Activated T-cell treated with anti-CD3 and anti-CD28 coated beads, Interleukin-2, amount 50 U/mL, for 4 hours (primary cell): ENCODE results near the gene TPPP3. TPM values are rescaled to one million over a fixed set of nuclear protein-coding genes. Genes with fewer than 3 reads are reported as not detected.
"Not testable (repeated sequence)": the region's sequence is repeated elsewhere in the genome, so short reads cannot be mapped to it uniquely, and the experiment has no call there.

Experiments
- ATAC-seq, 2 donors: fragments of 200-7000 bp; cut with Tn5 transposase; one replicate each; pipeline ENCODE4 v1.10.0; 2021
- DNase-seq: peaks from one replicate; pipeline ENCODE4 v3.0.0-alpha.2; 2020
- H3K27me3 Mint-ChIP-seq: one replicate; pipeline ENCODE4 v1.8.0; 2021; ENCODE audit warnings: low read depth, mixed read lengths
- H3K36me3 Mint-ChIP-seq: one replicate; pipeline ENCODE4 v1.8.0; 2022; ENCODE audit warnings: mixed read lengths; ENCODE audit not compliant: insufficient read depth
- H3K4me1 Mint-ChIP-seq: one replicate; pipeline ENCODE4 v1.8.0; 2021; ENCODE audit warnings: low read depth, mixed read lengths
- H3K4me3 Mint-ChIP-seq: one replicate; pipeline ENCODE4 v1.8.0; 2021; ENCODE audit warnings: mild to moderate bottlenecking, moderate library complexity, mixed read lengths
- H3K9me3 Mint-ChIP-seq: one replicate; pipeline ENCODE4 v1.8.0; 2021; ENCODE audit warnings: mixed read lengths
- total RNA-seq, 3 donors: library from RNA; stranded (reverse); gene quantifications; one replicate each; pipeline ENCODE4 v1.2.1, GENCODE V29; 2021

The TPPP3 gene
- total RNA-seq, 3 donors from 2014 or later, result 0.20 TPM; not detected in 2

DNA sequence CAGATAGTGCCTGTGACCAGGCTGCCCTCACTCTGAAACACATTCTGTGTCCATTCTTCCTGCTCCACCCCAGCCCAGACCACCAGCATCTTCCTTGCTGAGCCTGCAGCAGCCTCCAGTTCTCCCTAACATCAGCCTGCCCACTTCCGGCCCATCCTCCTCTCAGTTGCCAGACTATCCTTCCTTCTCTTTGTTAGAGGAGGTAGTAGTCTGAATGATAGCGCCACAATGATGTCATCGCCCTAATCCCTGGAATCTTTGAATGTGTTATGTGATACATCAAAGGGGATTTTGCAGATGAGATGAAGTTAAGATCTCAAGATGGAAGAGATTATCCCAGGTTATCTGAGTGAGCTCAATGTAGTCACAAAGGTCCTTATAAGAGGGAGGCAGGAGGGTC is 26.2 kb upstream of the TPPP3 start:
- no peaks in the 10 kb centered on the region for H3K36me3 Mint-ChIP-seq
- no peak for ATAC-seq
- DNase-seq, result no peak

GRCh38 chr16:67417333-67418061 is 24.2 kb upstream of the TPPP3 start:
- Mint-ChIP-seq H3K4me1 (peaks cover 9% of the 10 kb centered on the region), H3K4me3 (peak overlapping the region; percentile 32), H3K36me3 (no peaks in the 10 kb centered on the region), H3K9me3 (no peaks in the 10 kb centered on the region), H3K27me3 (peaks cover 40% of the 10 kb centered on the region)
- ATAC-seq, result no peak
- no peak for DNase-seq

More for the DNA sequence above, 26.2 kb upstream of the TPPP3 start:
- Mint-ChIP-seq H3K9me3 (no peaks in the 10 kb centered on the region), H3K4me1 (peaks cover 9% of the 10 kb centered on the region), H3K4me3 (no peak overlapping the region), H3K27me3 (peaks cover 40% of the 10 kb centered on the region)

DNA sequence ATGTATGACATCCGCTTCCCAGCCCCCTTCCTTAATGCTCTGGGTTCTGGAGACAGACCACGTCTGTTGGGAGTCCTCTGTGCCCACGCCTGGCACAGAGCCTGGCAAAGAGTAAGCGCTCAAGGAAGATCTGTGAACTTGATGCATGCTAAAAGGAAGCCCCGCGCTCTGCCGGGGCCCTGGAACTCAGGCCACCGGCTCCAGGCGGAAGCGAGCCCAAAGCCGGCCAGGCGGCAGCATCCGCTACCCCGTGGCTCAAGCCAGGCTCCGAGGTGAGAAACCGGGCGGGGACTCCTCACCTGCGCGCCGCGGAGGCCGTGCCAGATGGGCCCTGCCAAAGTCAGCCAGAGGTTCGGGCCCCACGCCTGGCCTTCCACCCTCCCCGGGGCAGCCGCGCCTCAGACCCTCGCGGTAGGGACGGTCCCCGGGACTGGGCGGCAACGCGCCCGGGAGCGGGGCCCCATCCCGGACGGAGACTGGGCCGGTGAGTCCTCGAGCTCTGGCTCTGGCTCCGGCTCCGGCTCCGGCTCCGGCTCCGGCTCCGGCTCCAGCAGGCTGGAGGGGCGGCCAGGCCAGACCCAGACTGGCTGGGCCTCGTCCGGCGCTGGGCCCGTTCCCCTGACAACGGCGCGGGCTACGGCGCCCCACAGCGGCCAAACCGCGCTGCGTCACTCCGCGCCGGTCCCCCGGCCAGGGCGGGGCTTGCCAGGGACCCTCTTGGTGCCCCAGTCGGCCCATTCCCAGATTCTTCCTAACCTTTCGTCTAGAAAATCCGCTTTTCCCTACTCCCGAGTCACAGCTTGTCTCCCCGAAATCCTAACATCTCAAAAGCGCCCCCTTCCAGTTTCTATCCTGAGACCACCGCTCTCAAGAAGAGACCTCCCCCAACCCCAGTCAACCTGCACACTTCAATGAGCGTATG is 22.8 kb upstream of the TPPP3 start, which contains the start of gene ZDHHC1:
ZDHHC1 (minus strand) TSS at position 606 of the 922 bp plus-strand sequence. CDS start 8,702 bp downstream, outside the sequence.
- Mint-ChIP-seq H3K4me1 (peaks cover 9% of the 10 kb centered on the region), H3K4me3 (peak within 1 kb of the TSS; percentile 62), H3K36me3 (no peaks in the 10 kb centered on the region), H3K27me3 (peaks cover 44% of the 10 kb centered on the region), H3K9me3 (no peaks in the 10 kb centered on the region)
- ATAC-seq (peak; percentile 92 to 95), DNase-seq (peak; percentile 34)

- not testable (repeated sequence) for DNase-seq, H3K9me3 Mint-ChIP-seq, ATAC-seq, H3K4me1 Mint-ChIP-seq, H3K36me3 Mint-ChIP-seq
- H3K27me3 Mint-ChIP-seq, result peaks cover 44% of the 10 kb centered on the region
- H3K4me3 Mint-ChIP-seq, result peak overlapping the region; percentile 48
Measured at GRCh38 chr16:67415421-67415820, 22.1 kb upstream of the TPPP3 start.

DNA sequence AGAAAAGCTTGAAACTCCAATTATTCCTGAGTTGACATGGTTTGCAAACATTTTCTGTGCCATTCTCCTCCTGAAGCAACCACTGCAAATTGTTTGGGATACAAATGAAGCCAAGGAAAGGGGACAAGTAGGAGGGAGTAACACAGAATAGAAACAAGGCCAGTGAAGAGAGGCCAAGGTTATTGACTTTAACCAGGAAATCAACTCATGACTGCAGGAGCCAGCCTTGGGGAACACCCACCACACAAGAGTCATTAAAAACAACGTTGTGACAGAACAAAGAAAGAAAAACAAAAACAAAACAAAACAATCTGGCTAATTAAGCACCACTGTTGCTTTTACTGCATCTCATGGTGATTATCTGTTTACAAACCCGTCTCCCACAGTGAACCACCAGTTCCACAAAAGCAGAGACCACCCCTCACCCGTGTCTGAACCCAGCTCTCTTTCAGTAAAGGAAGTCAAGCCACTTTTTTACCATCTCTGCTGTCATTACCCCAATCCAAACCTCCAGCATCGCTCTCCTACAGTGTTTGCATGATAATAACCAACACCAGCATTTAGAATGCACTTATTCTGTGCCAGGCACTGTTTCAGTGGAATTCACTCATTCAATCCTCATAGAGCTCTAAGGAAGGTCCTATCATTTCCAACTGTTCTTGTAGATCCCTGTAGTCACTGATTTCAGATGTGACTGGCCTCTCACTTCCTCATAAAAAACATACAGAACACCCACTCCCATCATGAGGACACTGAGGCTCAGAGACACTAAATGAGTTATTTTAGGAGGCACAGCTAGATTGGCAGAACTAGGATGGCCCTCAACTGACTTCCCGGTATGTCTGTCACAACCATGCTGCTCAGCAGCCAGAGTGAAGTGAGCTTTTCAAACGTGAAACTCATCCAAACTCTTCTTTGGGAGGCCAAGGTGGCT is 20.9 kb upstream of the TPPP3 start:
- Mint-ChIP-seq H3K4me1 (peaks cover 9% of the 10 kb centered on the region), H3K27me3 (peaks cover 44% of the 10 kb centered on the region), H3K36me3 (no peaks in the 10 kb centered on the region), H3K4me3 (no peak overlapping the region), H3K9me3 (no peaks in the 10 kb centered on the region)
- DNase-seq (no peak), ATAC-seq (no peak)

GRCh38 chr16:67412294-67412693 is 19.0 kb upstream of the TPPP3 start:
- peaks cover 41% of the 10 kb centered on the region for H3K27me3 Mint-ChIP-seq
- no peak for ATAC-seq

GRCh38 chr16:67411339-67411738 is 18.0 kb upstream of the TPPP3 start:
- DNase-seq (no peak), ATAC-seq (no peak)
- Mint-ChIP-seq H3K27me3 (peaks cover 33% of the 10 kb centered on the region), H3K36me3 (no peaks in the 10 kb centered on the region), H3K9me3 (no peaks in the 10 kb centered on the region), H3K4me3 (no peak overlapping the region), H3K4me1 (peaks cover 4% of the 10 kb centered on the region)

More at GRCh38 chr16:67412294-67412693, 19.0 kb upstream of the TPPP3 start:
- Mint-ChIP-seq H3K9me3 (no peaks in the 10 kb centered on the region), H3K36me3 (no peaks in the 10 kb centered on the region), H3K4me3 (no peak overlapping the region), H3K4me1 (peaks cover 9% of the 10 kb centered on the region)
- no peak for DNase-seq

DNA sequence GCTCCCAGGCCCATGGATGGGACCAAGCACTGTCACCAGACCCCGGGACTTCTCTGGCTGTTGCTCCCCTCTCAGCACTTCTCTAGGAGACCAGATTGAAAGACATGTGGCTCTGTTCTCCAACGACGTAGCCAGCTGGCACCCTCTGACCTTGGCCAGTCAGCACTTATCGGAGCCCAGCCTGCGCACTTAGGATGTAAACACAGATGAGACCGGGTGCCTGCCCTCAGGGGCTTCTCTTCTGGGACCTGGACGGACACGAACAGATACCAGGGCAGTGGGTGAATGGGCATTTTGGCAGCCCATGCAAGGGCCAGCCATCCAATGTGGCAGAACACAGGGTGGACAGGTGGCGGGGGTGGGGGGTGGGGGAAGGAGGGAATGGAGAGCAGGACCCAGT is 16.3 kb upstream of the TPPP3 start:
- no peak for ATAC-seq
- Mint-ChIP-seq H3K9me3 (no peaks in the 10 kb centered on the region), H3K27me3 (peaks cover 26% of the 10 kb centered on the region), H3K36me3 (no peaks in the 10 kb centered on the region), H3K4me1 (no peaks in the 10 kb centered on the region), H3K4me3 (no peak overlapping the region)
- DNase-seq, result no peak

DNA sequence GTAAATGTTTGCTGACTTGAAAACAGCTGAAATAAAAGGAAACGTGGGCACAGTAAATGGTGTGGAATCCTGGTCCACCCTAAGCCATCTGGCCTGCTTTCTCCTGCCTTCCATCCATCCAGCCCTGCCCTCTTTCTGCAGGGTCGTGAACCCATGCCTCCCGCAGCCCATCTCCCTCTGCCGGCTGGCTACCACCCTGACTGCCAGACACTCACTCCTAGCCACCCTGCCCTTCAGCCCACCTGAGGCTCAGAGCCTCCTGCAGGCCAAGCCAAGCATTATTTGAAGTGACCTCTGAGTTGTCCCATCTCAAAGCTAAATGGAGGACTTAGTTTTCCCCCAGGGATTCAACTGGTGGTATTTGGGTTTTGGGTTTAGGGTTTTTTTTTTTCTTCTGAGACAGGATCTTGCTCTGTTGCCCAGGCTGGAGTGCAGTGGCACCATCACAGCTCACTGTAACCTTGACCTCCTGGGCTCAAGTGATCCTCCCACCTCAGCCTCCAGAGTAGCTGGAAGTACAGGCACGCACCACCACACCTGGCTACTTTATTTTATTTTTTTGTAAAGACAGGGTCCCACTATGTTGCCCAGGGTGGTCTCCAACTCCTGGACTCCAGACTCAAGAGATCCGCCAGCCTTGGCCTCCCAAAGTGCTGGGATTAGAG is 14.6 kb upstream of the TPPP3 start:
- no peaks in the 10 kb centered on the region for H3K9me3 Mint-ChIP-seq
- no peak overlapping the region for H3K4me3 Mint-ChIP-seq
- no peak for ATAC-seq
- no peaks in the 10 kb centered on the region for H3K4me1 Mint-ChIP-seq
- no peaks in the 10 kb centered on the region for H3K36me3 Mint-ChIP-seq
- DNase-seq, result no peak
- H3K27me3 Mint-ChIP-seq, result peaks cover 22% of the 10 kb centered on the region

DNA sequence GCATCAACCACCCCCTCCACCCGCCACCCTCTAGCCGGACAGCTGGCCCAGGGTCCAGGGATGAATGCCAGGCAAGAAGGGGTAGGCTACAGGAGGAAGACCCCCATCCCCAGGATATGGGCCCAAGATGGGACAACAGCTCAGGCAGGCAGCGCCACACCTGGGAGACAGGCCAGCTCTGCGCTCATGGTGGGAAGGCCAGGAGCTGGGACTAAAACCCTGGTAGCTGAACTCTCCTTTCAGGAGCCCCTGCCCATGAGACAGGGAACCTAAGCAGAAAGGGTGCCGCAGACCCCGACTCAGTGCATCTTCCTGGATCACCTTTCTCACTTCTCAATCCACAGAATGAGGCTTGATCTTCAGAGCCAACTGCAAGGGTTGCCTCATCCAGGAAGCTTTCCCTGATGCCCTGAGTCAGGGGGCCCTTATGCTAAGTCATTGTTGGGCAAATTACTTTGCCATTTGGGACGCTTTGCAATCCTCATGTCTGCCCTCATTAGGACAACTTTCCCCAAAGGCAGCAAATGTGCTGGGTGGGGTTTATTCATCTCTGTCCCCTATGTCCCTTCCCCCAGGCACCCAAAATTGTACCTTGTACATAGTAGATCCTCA is 14.0 kb upstream of the TPPP3 start:
- ATAC-seq (no peak), DNase-seq (no peak)
- H3K27me3 Mint-ChIP-seq, result peaks cover 25% of the 10 kb centered on the region
- H3K36me3 Mint-ChIP-seq, result no peaks in the 10 kb centered on the region
- no peak overlapping the region for H3K4me3 Mint-ChIP-seq
- no peaks in the 10 kb centered on the region for H3K4me1 Mint-ChIP-seq
- H3K9me3 Mint-ChIP-seq, result no peaks in the 10 kb centered on the region

- no peaks in the 10 kb centered on the region for H3K36me3 Mint-ChIP-seq
- ATAC-seq (no peak), DNase-seq (no peak)
- peaks cover 22% of the 10 kb centered on the region for H3K27me3 Mint-ChIP-seq
- no peaks in the 10 kb centered on the region for H3K4me1 Mint-ChIP-seq
- no peak overlapping the region for H3K4me3 Mint-ChIP-seq
- no peaks in the 10 kb centered on the region for H3K9me3 Mint-ChIP-seq
Measured at GRCh38 chr16:67406111-67406971, 13.0 kb upstream of the TPPP3 start.

GRCh38 chr16:67405336-67405735 is 12.0 kb upstream of the TPPP3 start:
- ATAC-seq (no peak), DNase-seq (no peak)
- H3K27me3 Mint-ChIP-seq, result peaks cover 21% of the 10 kb centered on the region
- H3K4me3 Mint-ChIP-seq, result no peak overlapping the region
- H3K4me1 Mint-ChIP-seq, result no peaks in the 10 kb centered on the region
- H3K36me3 Mint-ChIP-seq, result no peaks in the 10 kb centered on the region
- H3K9me3 Mint-ChIP-seq, result no peaks in the 10 kb centered on the region
